Esophagus muscularis mucosa (tissue), 4 donors: ENCODE measurements around the gene ALG8. TPM values are rescaled to one million over a fixed set of nuclear protein-coding genes. Genes with fewer than 3 reads are reported as not detected.

Experiments used
- DNase-seq: peaks from one replicate; pipeline ENCODE4 v3.0.0-alpha.2; 2017; ENCODE audit errors: extremely low spot score
- H3K27ac ChIP-seq, 4 donors: fragments of 200-600 bp; sonication (generic); replicated peaks in 1 of 4; 1 replicate in 3 of 4; 2 replicates in 1 of 4; pipeline ENCODE4 v1.5.1; 2016 to 2019; ENCODE audit warnings: mild to moderate bottlenecking in 1 of 4
- H3K27me3 ChIP-seq, 4 donors: fragments of 200-600 bp; sonication (generic); one replicate each; pipeline versions ENCODE4 v1.5.1 to v1.6.0; 2016 to 2019
- H3K36me3 ChIP-seq, 4 donors: fragments of 200-600 bp; sonication (generic); one replicate each; pipeline ENCODE4 v1.5.1; 2016 to 2019
- H3K4me1 ChIP-seq, 4 donors: fragments of 200-600 bp; sonication (generic); one replicate each; pipeline ENCODE4 v1.5.1; 2016 to 2019
- H3K4me3 ChIP-seq, 4 donors: fragments of 200-600 bp; sonication (generic); 1 replicate in 2 of 4; 2 replicates in 2 of 4; pipeline ENCODE4 v1.5.1; 2016 to 2019; ENCODE audit warnings: mild to moderate bottlenecking in 4 of 4, moderate library complexity in 1 of 4
- H3K9me3 ChIP-seq, 4 donors: fragments of 200-600 bp; sonication (generic); 1 replicate in 3 of 4; 2 replicates in 1 of 4; pipeline ENCODE4 v1.5.1; 2016 to 2019
- CTCF ChIP-seq, 3 experiments: fragments of 200-600 bp in 2 of 3; fragments of 450-650 bp in 1 of 3; sonication (generic) in 2 of 3; IDR thresholded peaks; one replicate each; pipeline ENCODE4 v1.5.1; 2017 to 2019; ENCODE audit warnings: antibody characterized with exemption in 3 of 3, mild to moderate bottlenecking in 2 of 3, moderate library complexity in 1 of 3
- EP300 ChIP-seq: sonication (generic); formaldehyde crosslinking; IDR thresholded peaks from one replicate; pipeline ENCODE4 v1.6.1; 2017; ENCODE audit warnings: antibody characterized with exemption
- POLR2A ChIP-seq: fragments of 450-650 bp; IDR thresholded peaks from one replicate; pipeline ENCODE4 v1.6.1; 2017; ENCODE audit warnings: antibody characterized with exemption, moderate library complexity, mild to moderate bottlenecking, low read depth
- POLR2AphosphoS5 ChIP-seq, 2 donors: sonication (generic); formaldehyde crosslinking; IDR thresholded peaks; one replicate each; pipeline ENCODE4 v1.6.1; 2017; ENCODE audit warnings: antibody characterized with exemption in 2 of 2
- WGBS: methylation state at CpG from one replicate; pipeline ENCODE4 v1.1.5; 2018; 5-methylcytosine and 5-hydroxymethylcytosine counted together
- intact Hi-C: fragments of 100-400 bp; cut with DNase I; formaldehyde crosslinking; loops from one replicate; pipeline ENCODE4 v1.15.1; 2023
- total RNA-seq, 4 donors: library from RNA; depleted of rRNA; stranded (reverse); fragments of >200 nt; gene quantifications; one replicate each; pipeline versions ENCODE4 v1.1.0 to v1.2.1, GENCODE V29; 2016

The ALG8 gene
- total RNA-seq, 4 donors from 2014 or later, result 11.2 to 21.6 (median 15.7) TPM

DNA sequence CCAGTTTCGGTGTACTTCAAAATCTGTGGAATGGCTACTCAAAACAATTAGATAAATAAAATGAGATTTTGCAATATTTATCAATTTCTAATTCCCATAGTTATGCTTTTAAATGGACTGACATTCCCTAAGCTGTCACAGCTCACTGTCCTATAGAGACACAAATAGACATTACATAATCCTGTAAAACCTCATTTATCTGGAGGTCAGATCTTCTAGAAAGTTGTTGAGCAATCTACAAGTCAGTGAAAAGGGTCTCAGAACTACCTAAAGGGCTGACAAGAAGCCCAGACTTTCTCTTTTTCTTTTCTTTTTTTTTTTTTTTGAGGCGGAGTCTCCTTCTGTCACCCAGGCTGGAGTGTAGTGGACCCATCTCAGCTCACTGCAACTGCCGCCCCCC lies 12.0 kb downstream of the ALG8 start:
- TF ChIP-seq CTCF (IDR thresholded peaks at IDR 0.05) (no peak), POLR2A (no peak), EP300 (no peak), POLR2AphosphoS5 (IDR thresholded peaks at IDR 0.05) (no peak)

GRCh38 chr11:78112582-78113275 lies 26.7 kb downstream of the ALG8 start:
- intact Hi-C loops, result no loop called here
- 73% methylated on average over 6 of the region's 6 CpGs for WGBS

More for the DNA sequence above, 12.0 kb downstream of the ALG8 start:
- no peaks in the 10 kb centered on the region for H3K9me3 ChIP-seq
- no peak overlapping the region for H3K27ac ChIP-seq
- intact Hi-C loops, result no loop called here
- WGBS, result 96% methylated on average over 3 of the region's 3 CpGs
- no peaks in the 10 kb centered on the region for H3K4me1 ChIP-seq
- no peak for DNase-seq
- no peaks in the 10 kb centered on the region for H3K27me3 ChIP-seq
- H3K4me3 ChIP-seq, result no peak overlapping the region
- H3K36me3 ChIP-seq, result peaks cover 0 to 13% (median 11%) of the 10 kb centered on the region in 4 donors

GRCh38 chr11:78111298-78111697 lies 28.1 kb downstream of the ALG8 start:
- no peaks in the 10 kb centered on the region for H3K9me3 ChIP-seq
- H3K36me3 ChIP-seq, result peaks cover 16 to 75% (median 38%) of the 10 kb centered on the region in 4 donors
- DNase-seq, result no peak
- no peak overlapping the region for H3K4me3 ChIP-seq
- TF ChIP-seq CTCF (IDR thresholded peaks at IDR 0.05) (no peak), POLR2A (no peak), POLR2AphosphoS5 (IDR thresholded peaks at IDR 0.05) (no peak), EP300 (no peak)
- H3K4me1 ChIP-seq, result no peaks in the 10 kb centered on the region
- H3K27ac ChIP-seq, result no peak overlapping the region
- 72% methylated on average over 2 of the region's 2 CpGs for WGBS
- no peaks in the 10 kb centered on the region for H3K27me3 ChIP-seq
- intact Hi-C loops, result no loop called here

More at GRCh38 chr11:78112582-78113275, 26.7 kb downstream of the ALG8 start:
- Histone ChIP-seq H3K36me3 (peaks cover 16 to 75% (median 37%) of the 10 kb centered on the region in 4 donors), H3K9me3 (no peaks in the 10 kb centered on the region), H3K27ac (no peak overlapping the region), H3K4me3 (no peak overlapping the region), H3K27me3 (no peaks in the 10 kb centered on the region), H3K4me1 (no peaks in the 10 kb centered on the region)
- DNase-seq, result no peak
- no peak for TF ChIP-seq EP300
- no peak for TF ChIP-seq POLR2AphosphoS5 (IDR thresholded peaks at IDR 0.05)
- TF ChIP-seq CTCF (IDR thresholded peaks at IDR 0.05), result no peak
- no peak for TF ChIP-seq POLR2A

DNA sequence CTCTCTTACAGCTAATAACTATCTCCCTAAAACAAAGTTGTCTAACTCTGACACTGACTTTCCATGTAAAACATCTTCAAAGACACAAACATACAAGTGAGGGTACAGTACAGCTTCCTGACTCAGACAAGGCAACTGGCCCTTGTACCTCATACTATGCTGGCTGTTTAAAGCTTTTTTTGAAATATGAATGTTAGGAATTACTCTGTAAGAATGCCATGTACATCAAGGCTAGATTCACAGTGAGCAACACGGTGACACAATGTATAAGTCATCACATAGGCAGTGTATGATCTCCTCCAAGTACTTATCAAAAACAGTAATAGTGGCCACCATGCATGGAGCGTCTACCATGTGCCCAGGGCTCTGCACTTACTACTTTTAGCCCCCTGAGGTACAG lies 28.6 kb downstream of the ALG8 start:
- Histone ChIP-seq H3K27me3 (no peaks in the 10 kb centered on the region), H3K4me3 (no peak overlapping the region), H3K36me3 (peaks cover 16 to 73% (median 38%) of the 10 kb centered on the region in 4 donors), H3K4me1 (no peaks in the 10 kb centered on the region), H3K9me3 (no peaks in the 10 kb centered on the region), H3K27ac (no peak overlapping the region)
- intact Hi-C loops, result no loop called here
- no peak for TF ChIP-seq EP300
- no peak for TF ChIP-seq CTCF (IDR thresholded peaks at IDR 0.05)
- no peak for TF ChIP-seq POLR2AphosphoS5 (IDR thresholded peaks at IDR 0.05)
- no peak for TF ChIP-seq POLR2A
- 81% methylated on average over 2 of the region's 2 CpGs for WGBS
- DNase-seq, result no peak
